Activated naive CD8-positive, alpha-beta T cell treated with anti-CD3 and anti-CD28 coated beads, Interleukin-2, amount 10 ng/mL, durations not matched to agents 7 days and 5 days (primary cell): Measurements from ENCODE around the gene SLIT3. TPM values are rescaled to one million over a fixed set of nuclear protein-coding genes. Genes with fewer than 3 reads are reported as not detected.

Experiments used
- ATAC-seq: fragments of 150-1000 bp; cut with Tn5 transposase; one replicate; pipeline ENCODE4 v1.10.0; 2021; ENCODE audit warnings: low read depth, moderate library complexity
- POLR2A ChIA-PET: fragments of 350-600 bp; sonication (Branson Sonifier 250); formaldehyde crosslinking; loops from one replicate; lab custom pipeline; 2021; ENCODE audit warnings: antibody characterized with exemption; lab: Charles Lee
- DNase-seq: peaks from one replicate; pipeline ENCODE4 v3.0.0; 2021
- H3K27ac Mint-ChIP-seq: one replicate; pipeline ENCODE4 v1.8.0; 2022; ENCODE audit warnings: mild to moderate bottlenecking, mixed read lengths
- H3K27me3 Mint-ChIP-seq: one replicate; pipeline ENCODE4 v1.8.0; 2022; ENCODE audit warnings: mild to moderate bottlenecking, moderate library complexity, mixed read lengths
- H3K36me3 Mint-ChIP-seq: one replicate; pipeline ENCODE4 v1.8.0; 2021; ENCODE audit warnings: mild to moderate bottlenecking, mixed read lengths
- H3K4me1 Mint-ChIP-seq: one replicate; pipeline ENCODE4 v1.8.0; 2021; ENCODE audit warnings: mixed read lengths
- H3K4me3 Mint-ChIP-seq: one replicate; pipeline ENCODE4 v1.8.0; 2022; ENCODE audit warnings: mild to moderate bottlenecking, moderate library complexity, mixed read lengths
- H3K9me3 Mint-ChIP-seq: one replicate; pipeline ENCODE4 v1.8.0; 2021; ENCODE audit warnings: mixed read lengths
- total RNA-seq, 2 experiments: library from RNA; stranded (reverse); gene quantifications; one replicate each; pipeline ENCODE4 v1.2.3, GENCODE V29; 2021

Gene SLIT3
- total RNA-seq, 2 experiments from 2014 or later, result not detected

- no peak for ATAC-seq
- POLR2A ChIA-PET, result no interaction called here
- H3K4me3 Mint-ChIP-seq, result no peak overlapping the region
- no peak overlapping the region for H3K27ac Mint-ChIP-seq
- no peak for DNase-seq
- no peaks in the 10 kb centered on the region for H3K9me3 Mint-ChIP-seq
- H3K4me1 Mint-ChIP-seq, result no peaks in the 10 kb centered on the region
- no peaks in the 10 kb centered on the region for H3K36me3 Mint-ChIP-seq
- peaks cover 3% of the 10 kb centered on the region for H3K27me3 Mint-ChIP-seq
These were observed 250.3 kb downstream of the SLIT3 start for GRCh38 chr5:169050636-169051035.

GRCh38 chr5:169050146-169050571, 250.8 kb downstream of the SLIT3 start:
- Mint-ChIP-seq H3K4me3 (no peak overlapping the region), H3K27ac (no peak overlapping the region), H3K36me3 (no peaks in the 10 kb centered on the region), H3K4me1 (no peaks in the 10 kb centered on the region), H3K9me3 (no peaks in the 10 kb centered on the region), H3K27me3 (peaks cover 3% of the 10 kb centered on the region)
- POLR2A ChIA-PET, result no interaction called here
- DNase-seq (no peak), ATAC-seq (no peak)

GRCh38 chr5:169049712-169050111, 251.2 kb downstream of the SLIT3 start:
- DNase-seq, result no peak
- no peaks in the 10 kb centered on the region for H3K9me3 Mint-ChIP-seq
- H3K27ac Mint-ChIP-seq, result no peak overlapping the region

GRCh38 chr5:169048181-169049125, 252.5 kb downstream of the SLIT3 start:
- no peak overlapping the region for H3K4me3 Mint-ChIP-seq

More at GRCh38 chr5:169049712-169050111, 251.2 kb downstream of the SLIT3 start:
- Mint-ChIP-seq H3K4me1 (no peaks in the 10 kb centered on the region), H3K36me3 (no peaks in the 10 kb centered on the region), H3K27me3 (peaks cover 3% of the 10 kb centered on the region), H3K4me3 (no peak overlapping the region)
- POLR2A ChIA-PET, result no interaction called here
- no peak for ATAC-seq

GRCh38 chr5:169044962-169045361, 256.0 kb downstream of the SLIT3 start:
- ATAC-seq, result no peak
- Mint-ChIP-seq H3K27me3 (peaks cover 3% of the 10 kb centered on the region), H3K9me3 (no peaks in the 10 kb centered on the region), H3K4me1 (no peaks in the 10 kb centered on the region), H3K27ac (no peak overlapping the region), H3K36me3 (no peaks in the 10 kb centered on the region), H3K4me3 (no peak overlapping the region)
- POLR2A ChIA-PET, result no interaction called here
- DNase-seq, result no peak

More at GRCh38 chr5:169048181-169049125, 252.5 kb downstream of the SLIT3 start:
- H3K27ac Mint-ChIP-seq, result no peak overlapping the region
- H3K4me1 Mint-ChIP-seq, result no peaks in the 10 kb centered on the region
- peaks cover 3% of the 10 kb centered on the region for H3K27me3 Mint-ChIP-seq
- ATAC-seq (no peak), DNase-seq (no peak)
- no peaks in the 10 kb centered on the region for H3K36me3 Mint-ChIP-seq
- POLR2A ChIA-PET, result no interaction called here
- H3K9me3 Mint-ChIP-seq, result no peaks in the 10 kb centered on the region

- no peaks in the 10 kb centered on the region for H3K9me3 Mint-ChIP-seq
These were observed 259.8 kb downstream of the SLIT3 start for GRCh38 chr5:169041180-169041579.

GRCh38 chr5:169039592-169039991, 261.3 kb downstream of the SLIT3 start:
- ATAC-seq (no peak), DNase-seq (no peak)
- H3K27ac Mint-ChIP-seq, result no peak overlapping the region
- H3K4me1 Mint-ChIP-seq, result no peaks in the 10 kb centered on the region
- H3K36me3 Mint-ChIP-seq, result no peaks in the 10 kb centered on the region
- H3K4me3 Mint-ChIP-seq, result no peak overlapping the region
- H3K9me3 Mint-ChIP-seq, result no peaks in the 10 kb centered on the region
- POLR2A ChIA-PET, result no interaction called here
- peaks cover 3% of the 10 kb centered on the region for H3K27me3 Mint-ChIP-seq

More at GRCh38 chr5:169041180-169041579, 259.8 kb downstream of the SLIT3 start:
- Mint-ChIP-seq H3K27ac (no peak overlapping the region), H3K4me3 (no peak overlapping the region), H3K4me1 (no peaks in the 10 kb centered on the region), H3K27me3 (peaks cover 3% of the 10 kb centered on the region), H3K36me3 (no peaks in the 10 kb centered on the region)
- ATAC-seq, result no peak
- POLR2A ChIA-PET, result no interaction called here
- no peak for DNase-seq

- POLR2A ChIA-PET, result no interaction called here
- Mint-ChIP-seq H3K9me3 (peaks cover 5% of the 10 kb centered on the region), H3K4me1 (no peaks in the 10 kb centered on the region), H3K27me3 (peaks cover 6% of the 10 kb centered on the region), H3K36me3 (no peaks in the 10 kb centered on the region), H3K27ac (no peak overlapping the region), H3K4me3 (no peak overlapping the region)
- no peak for DNase-seq
- no peak for ATAC-seq
These were observed 263.5 kb downstream of the SLIT3 start for GRCh38 chr5:169037466-169037865.

- Mint-ChIP-seq H3K36me3 (no peaks in the 10 kb centered on the region), H3K4me1 (no peaks in the 10 kb centered on the region), H3K4me3 (no peak overlapping the region), H3K27ac (no peak overlapping the region), H3K9me3 (peaks cover 5% of the 10 kb centered on the region), H3K27me3 (peaks cover 6% of the 10 kb centered on the region)
- no peak for ATAC-seq
- DNase-seq, result no peak
- POLR2A ChIA-PET, result no interaction called here
These were observed 264.7 kb downstream of the SLIT3 start for GRCh38 chr5:169036079-169036805.

- no peak for ATAC-seq
- H3K27ac Mint-ChIP-seq, result no peak overlapping the region
- H3K4me3 Mint-ChIP-seq, result no peak overlapping the region
- peaks cover 21% of the 10 kb centered on the region for H3K27me3 Mint-ChIP-seq
- POLR2A ChIA-PET, result no interaction called here
- peaks cover 5% of the 10 kb centered on the region for H3K9me3 Mint-ChIP-seq
- no peak for DNase-seq
- H3K4me1 Mint-ChIP-seq, result no peaks in the 10 kb centered on the region
- no peaks in the 10 kb centered on the region for H3K36me3 Mint-ChIP-seq
These were observed 271.2 kb downstream of the SLIT3 start for GRCh38 chr5:169029661-169030274.

- Mint-ChIP-seq H3K4me1 (no peaks in the 10 kb centered on the region), H3K27me3 (peaks cover 23% of the 10 kb centered on the region), H3K27ac (no peak overlapping the region), H3K36me3 (no peaks in the 10 kb centered on the region), H3K9me3 (peaks cover 2% of the 10 kb centered on the region), H3K4me3 (no peak overlapping the region)
- POLR2A ChIA-PET, result no interaction called here
- ATAC-seq (no peak), DNase-seq (no peak)
These were observed 271.9 kb downstream of the SLIT3 start for GRCh38 chr5:169029037-169029436.

- Mint-ChIP-seq H3K36me3 (no peaks in the 10 kb centered on the region), H3K4me3 (no peak overlapping the region), H3K9me3 (no peaks in the 10 kb centered on the region), H3K4me1 (no peaks in the 10 kb centered on the region), H3K27me3 (peaks cover 25% of the 10 kb centered on the region), H3K27ac (no peak overlapping the region)
- ATAC-seq, result no peak
- no peak for DNase-seq
- POLR2A ChIA-PET, result no interaction called here
These were observed 273.4 kb downstream of the SLIT3 start for GRCh38 chr5:169027501-169028061.

- H3K27me3 Mint-ChIP-seq, result peaks cover 25% of the 10 kb centered on the region
- no peaks in the 10 kb centered on the region for H3K36me3 Mint-ChIP-seq
- H3K27ac Mint-ChIP-seq, result no peak overlapping the region
- H3K9me3 Mint-ChIP-seq, result no peaks in the 10 kb centered on the region
- POLR2A ChIA-PET, result no interaction called here
- DNase-seq (no peak), ATAC-seq (no peak)
- H3K4me1 Mint-ChIP-seq, result no peaks in the 10 kb centered on the region
- no peak overlapping the region for H3K4me3 Mint-ChIP-seq
These were observed 275.4 kb downstream of the SLIT3 start for GRCh38 chr5:169025491-169025890.
